Right atrium auricular region (tissue), 2 donors: Measurements from ENCODE around the gene UMAD1. TPM values are rescaled to one million over a fixed set of nuclear protein-coding genes. Genes with fewer than 3 reads are reported as not detected.

Source experiments
- DNase-seq: peaks from one replicate; pipeline ENCODE4 v3.0.0-alpha.2; 2019; ENCODE audit warnings: low spot score
- H3K27ac ChIP-seq, 2 donors: fragments of 200-600 bp; sonication (generic); 1 replicate in 1 of 2; 2 replicates in 1 of 2; pipeline ENCODE4 v1.5.1; 2016 to 2019
- H3K27me3 ChIP-seq, 2 donors: fragments of 200-600 bp; sonication (generic); one replicate each; pipeline versions ENCODE4 v1.5.1 to v1.6.0; 2017 to 2019
- H3K36me3 ChIP-seq: fragments of 200-600 bp; sonication (generic); one replicate; pipeline ENCODE4 v1.5.1; 2016
- H3K4me1 ChIP-seq, 2 donors: fragments of 200-600 bp; sonication (generic); one replicate each; pipeline versions ENCODE4 v1.5.1 to v1.6.0; 2017 to 2019
- H3K4me3 ChIP-seq, 2 donors: fragments of 200-600 bp; sonication (generic); 1 replicate in 1 of 2; 2 replicates in 1 of 2; pipeline ENCODE4 v1.5.1; 2017 to 2019; ENCODE audit warnings: mild to moderate bottlenecking in 1 of 2, moderate library complexity in 1 of 2
- H3K9me3 ChIP-seq, 2 donors: fragments of 200-600 bp; sonication (generic); one replicate each; pipeline ENCODE4 v1.5.1; 2019
- total RNA-seq, 2 donors: library from RNA; depleted of rRNA; stranded (reverse); fragments of >200 nt; gene quantifications; one replicate each; pipeline ENCODE4 v1.1.0, GENCODE V29; 2016
- TF ChIP-seq, protein P1 (sequence below), 2 donors: fragments of 200-600 bp; sonication (generic); IDR thresholded peaks; one replicate each; pipeline ENCODE4 v1.5.1; 2019; ENCODE audit warnings: antibody characterized with exemption in 2 of 2

Gene UMAD1
- total RNA-seq, 2 donors from 2014 or later = 9.2 to 17.7 TPM

DNA sequence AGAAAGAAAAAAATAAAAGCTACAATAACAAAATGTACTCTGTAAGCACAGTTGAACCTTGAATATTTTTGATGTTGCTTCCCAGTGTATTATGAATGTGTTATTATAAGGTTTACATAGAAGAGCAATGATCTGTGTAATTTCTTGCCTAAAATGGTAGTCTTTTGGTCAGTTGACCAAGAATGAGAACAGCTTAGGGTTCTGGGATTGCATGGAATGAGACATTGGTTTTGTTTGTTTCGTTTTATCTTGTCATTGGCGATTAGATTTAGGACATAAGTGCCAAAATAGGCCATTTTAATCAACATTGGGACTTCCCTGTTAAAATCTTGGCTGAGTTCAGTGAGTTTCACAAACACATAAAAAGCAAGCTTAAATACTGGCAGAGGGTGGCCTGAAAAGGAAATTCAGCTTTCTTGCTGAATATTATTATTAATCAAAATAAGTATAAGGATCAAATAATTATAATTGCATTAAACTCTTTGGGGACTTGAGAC is 278.9 kb downstream of the UMAD1 start:
- Histone ChIP-seq H3K27ac (no peak overlapping the region), H3K27me3 (no peaks in the 10 kb centered on the region), H3K9me3 (no peaks in the 10 kb centered on the region), H3K4me1 (no peaks in the 10 kb centered on the region), H3K36me3 (no peaks in the 10 kb centered on the region), H3K4me3 (no peak overlapping the region)
- DNase-seq = no peak
- TF ChIP-seq, protein P1, sequence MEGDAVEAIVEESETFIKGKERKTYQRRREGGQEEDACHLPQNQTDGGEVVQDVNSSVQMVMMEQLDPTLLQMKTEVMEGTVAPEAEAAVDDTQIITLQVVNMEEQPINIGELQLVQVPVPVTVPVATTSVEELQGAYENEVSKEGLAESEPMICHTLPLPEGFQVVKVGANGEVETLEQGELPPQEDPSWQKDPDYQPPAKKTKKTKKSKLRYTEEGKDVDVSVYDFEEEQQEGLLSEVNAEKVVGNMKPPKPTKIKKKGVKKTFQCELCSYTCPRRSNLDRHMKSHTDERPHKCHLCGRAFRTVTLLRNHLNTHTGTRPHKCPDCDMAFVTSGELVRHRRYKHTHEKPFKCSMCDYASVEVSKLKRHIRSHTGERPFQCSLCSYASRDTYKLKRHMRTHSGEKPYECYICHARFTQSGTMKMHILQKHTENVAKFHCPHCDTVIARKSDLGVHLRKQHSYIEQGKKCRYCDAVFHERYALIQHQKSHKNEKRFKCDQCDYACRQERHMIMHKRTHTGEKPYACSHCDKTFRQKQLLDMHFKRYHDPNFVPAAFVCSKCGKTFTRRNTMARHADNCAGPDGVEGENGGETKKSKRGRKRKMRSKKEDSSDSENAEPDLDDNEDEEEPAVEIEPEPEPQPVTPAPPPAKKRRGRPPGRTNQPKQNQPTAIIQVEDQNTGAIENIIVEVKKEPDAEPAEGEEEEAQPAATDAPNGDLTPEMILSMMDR (IDR thresholded peaks at IDR 0.05) = no peak

DNA sequence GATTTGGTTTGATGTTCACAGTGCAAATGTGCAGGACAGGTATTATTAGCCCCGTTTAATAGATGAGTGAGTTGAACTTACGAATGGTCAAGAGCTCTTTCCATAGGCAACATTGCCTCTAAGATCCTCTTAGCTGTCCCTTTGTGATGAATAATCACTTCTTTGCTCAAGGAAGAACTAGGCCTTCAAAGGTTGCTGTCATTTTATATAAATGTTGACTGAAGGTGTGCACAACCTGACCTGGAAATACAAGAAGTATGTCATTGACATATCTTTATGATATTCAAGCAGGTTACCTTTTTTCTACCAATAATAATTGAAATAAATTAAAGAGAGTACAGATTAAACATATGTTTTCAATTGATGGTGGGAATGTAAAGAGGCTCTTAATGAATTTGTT is 279.5 kb downstream of the UMAD1 start:
- TF ChIP-seq, protein P1 (IDR thresholded peaks at IDR 0.05) = no peak
- Histone ChIP-seq H3K36me3 (no peaks in the 10 kb centered on the region), H3K27me3 (no peaks in the 10 kb centered on the region), H3K4me3 (no peak overlapping the region), H3K9me3 (no peaks in the 10 kb centered on the region), H3K27ac (no peak overlapping the region), H3K4me1 (no peaks in the 10 kb centered on the region)
- no peak for DNase-seq

DNA sequence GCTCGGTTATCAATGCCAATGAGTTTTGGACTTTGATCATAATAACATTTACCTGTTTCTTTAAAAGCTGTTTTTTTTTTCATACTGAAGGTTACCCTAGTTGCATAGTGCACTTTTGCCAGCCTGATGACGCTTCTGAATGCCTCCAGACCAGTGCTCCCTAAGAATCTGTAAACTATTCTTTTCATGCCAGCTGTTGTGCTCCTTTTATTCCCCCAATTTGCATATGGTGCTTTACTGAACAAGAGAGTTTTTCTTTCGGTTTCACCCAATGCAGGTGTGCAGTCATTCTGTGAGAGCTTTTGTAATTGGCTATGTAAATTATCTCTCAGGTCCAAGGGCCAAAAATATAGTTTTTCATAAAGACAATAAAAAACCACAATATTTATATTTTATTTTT is 279.9 kb downstream of the UMAD1 start:
- no peaks in the 10 kb centered on the region for H3K27me3 ChIP-seq
- no peak overlapping the region for H3K4me3 ChIP-seq

DNA sequence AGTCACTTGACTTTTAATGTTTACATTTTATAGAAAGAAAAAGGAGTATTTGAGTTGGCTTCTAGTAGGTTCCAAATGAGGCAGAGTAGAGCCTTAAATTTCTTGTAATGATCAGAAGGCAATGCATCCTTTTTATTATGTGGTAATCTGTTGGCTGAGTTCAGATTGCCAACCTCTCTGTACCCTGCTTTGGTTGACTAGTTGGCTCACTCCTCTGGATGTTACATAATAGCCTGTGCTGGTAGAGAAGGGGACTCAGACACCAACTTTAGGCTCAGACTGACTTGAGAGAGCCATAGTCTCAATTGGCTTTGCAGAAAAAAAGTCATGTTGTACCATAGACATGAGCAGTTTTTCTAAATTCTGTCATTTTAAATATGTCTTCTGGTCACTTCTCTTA is 281.3 kb downstream of the UMAD1 start:
- H3K27ac ChIP-seq = no peak overlapping the region
- no peak for DNase-seq

More for the DNA sequence above, 279.9 kb downstream of the UMAD1 start:
- TF ChIP-seq, protein P1 (IDR thresholded peaks at IDR 0.05) = no peak
- no peak for DNase-seq
- Histone ChIP-seq H3K27ac (no peak overlapping the region), H3K9me3 (no peaks in the 10 kb centered on the region), H3K4me1 (no peaks in the 10 kb centered on the region), H3K36me3 (no peaks in the 10 kb centered on the region)

DNA sequence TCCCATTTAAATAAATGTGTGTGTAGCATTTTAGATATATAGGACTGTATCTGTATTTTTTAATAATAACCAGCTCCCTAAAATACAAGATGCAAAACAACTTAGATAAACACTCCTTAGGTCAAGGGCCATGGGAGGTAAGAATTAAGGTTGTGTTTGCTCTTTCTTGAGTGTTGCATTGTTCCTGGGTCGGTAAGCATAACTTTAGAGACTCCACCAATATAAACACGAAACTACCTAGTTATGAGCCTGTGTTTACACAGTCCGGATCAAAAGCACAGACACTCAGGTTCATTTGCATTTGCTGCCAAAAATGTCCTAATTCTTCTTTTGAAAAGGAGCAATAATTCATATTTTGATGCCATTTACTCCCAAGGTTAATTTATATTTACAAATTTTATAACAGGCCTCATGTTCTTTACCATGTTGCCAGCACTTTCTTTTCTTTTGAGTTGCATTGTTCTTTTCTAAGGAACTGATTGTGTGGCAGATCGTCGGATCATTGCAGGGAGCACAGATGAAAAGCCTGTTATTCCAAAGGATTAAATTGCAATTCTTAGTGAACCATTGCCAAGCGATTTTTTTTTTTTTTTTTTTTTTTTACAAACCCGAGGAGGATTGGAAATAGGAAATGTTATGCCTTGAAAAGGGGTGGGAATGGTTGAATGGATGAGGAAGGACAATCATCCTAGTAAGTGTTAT is 282.3 kb downstream of the UMAD1 start:
- no peak for DNase-seq
- Histone ChIP-seq H3K27me3 (no peaks in the 10 kb centered on the region), H3K36me3 (no peaks in the 10 kb centered on the region), H3K4me3 (no peak overlapping the region), H3K4me1 (no peaks in the 10 kb centered on the region), H3K27ac (no peak overlapping the region), H3K9me3 (no peaks in the 10 kb centered on the region)
- TF ChIP-seq, protein P1 (IDR thresholded peaks at IDR 0.05) = no peak

More for the DNA sequence above, 281.3 kb downstream of the UMAD1 start:
- no peaks in the 10 kb centered on the region for H3K27me3 ChIP-seq
- TF ChIP-seq, protein P1 (IDR thresholded peaks at IDR 0.05) = no peak
- H3K36me3 ChIP-seq = no peaks in the 10 kb centered on the region
- H3K4me1 ChIP-seq = no peaks in the 10 kb centered on the region
- H3K9me3 ChIP-seq = no peaks in the 10 kb centered on the region
- no peak overlapping the region for H3K4me3 ChIP-seq

DNA sequence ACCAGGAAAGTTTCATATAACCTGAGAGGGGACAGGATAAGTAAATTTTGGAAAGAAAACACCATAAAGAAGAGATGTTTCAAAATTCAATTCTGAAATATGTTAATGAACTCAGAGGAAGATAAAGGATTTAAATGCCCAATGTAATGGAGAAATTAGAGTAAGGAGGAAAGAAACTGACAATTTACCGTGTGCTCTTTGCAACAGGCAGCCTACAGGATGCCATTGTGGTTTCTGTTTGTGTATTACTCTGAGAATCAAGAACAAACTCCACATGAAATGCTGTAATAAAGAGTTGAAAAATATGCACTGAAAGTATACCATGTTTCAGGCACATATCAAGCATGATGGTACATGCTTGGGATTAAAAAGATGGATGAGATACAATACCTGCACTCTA is 283.3 kb downstream of the UMAD1 start:
- Histone ChIP-seq H3K27me3 (no peaks in the 10 kb centered on the region), H3K27ac (no peak overlapping the region), H3K4me1 (no peaks in the 10 kb centered on the region), H3K4me3 (no peak overlapping the region), H3K9me3 (no peaks in the 10 kb centered on the region), H3K36me3 (no peaks in the 10 kb centered on the region)
- no peak for DNase-seq
- TF ChIP-seq, protein P1 (IDR thresholded peaks at IDR 0.05) = no peak
